ENCODE measurements around the gene DUSP28. TPM values are rescaled to one million over a fixed set of nuclear protein-coding genes. Genes with fewer than 3 reads are reported as not detected.

DUSP28 gene
- total RNA-seq, 1 experiment from 2014 or later: 2.3 TPM

DNA sequence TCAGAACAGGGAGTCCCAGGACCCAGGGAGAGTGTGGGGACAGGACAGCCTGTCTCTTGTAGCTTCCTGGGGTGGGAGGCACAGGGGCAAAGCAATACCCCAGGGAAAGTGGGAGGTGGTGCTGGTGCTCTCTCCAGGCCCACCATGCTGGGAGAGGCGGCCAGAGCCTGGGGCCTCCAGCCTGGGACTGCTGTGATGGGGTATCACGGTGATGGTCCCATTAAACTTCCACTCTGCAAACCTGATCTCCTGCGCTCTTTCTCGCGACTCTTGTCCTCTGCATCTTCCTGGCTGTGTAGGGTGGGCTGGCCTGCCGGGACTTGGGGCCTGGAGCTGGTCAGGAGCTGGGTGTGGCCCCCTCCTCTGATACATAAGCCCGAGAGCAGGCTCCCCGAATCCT is 18.3 kb downstream of the DUSP28 start (continued):
- TF ChIP-seq NFYB (CRISPR knock-in tag; conservative IDR thresholded peaks at IDR 0.05; ENCODE audit: low read depth) (no peak), SP1 (CRISPR knock-in tag; conservative IDR thresholded peaks at IDR 0.05) (no peak), IRF2 (CRISPR knock-in tag; IDR thresholded peaks at IDR 0.05; ENCODE audit: borderline replicate concordance, low read depth) (no peak), GRHL2 (CRISPR knock-in tag; IDR thresholded peaks at IDR 0.05; ENCODE audit: insufficient replicate concordance, severe bottlenecking) (no peak), MYBL2 (CRISPR knock-in tag; IDR thresholded peaks at IDR 0.05) (no peak), TCF7 (CRISPR knock-in tag; IDR thresholded peaks at IDR 0.05; ENCODE audit: low read depth) (no peak)
- TF ChIP-seq, protein P1, sequence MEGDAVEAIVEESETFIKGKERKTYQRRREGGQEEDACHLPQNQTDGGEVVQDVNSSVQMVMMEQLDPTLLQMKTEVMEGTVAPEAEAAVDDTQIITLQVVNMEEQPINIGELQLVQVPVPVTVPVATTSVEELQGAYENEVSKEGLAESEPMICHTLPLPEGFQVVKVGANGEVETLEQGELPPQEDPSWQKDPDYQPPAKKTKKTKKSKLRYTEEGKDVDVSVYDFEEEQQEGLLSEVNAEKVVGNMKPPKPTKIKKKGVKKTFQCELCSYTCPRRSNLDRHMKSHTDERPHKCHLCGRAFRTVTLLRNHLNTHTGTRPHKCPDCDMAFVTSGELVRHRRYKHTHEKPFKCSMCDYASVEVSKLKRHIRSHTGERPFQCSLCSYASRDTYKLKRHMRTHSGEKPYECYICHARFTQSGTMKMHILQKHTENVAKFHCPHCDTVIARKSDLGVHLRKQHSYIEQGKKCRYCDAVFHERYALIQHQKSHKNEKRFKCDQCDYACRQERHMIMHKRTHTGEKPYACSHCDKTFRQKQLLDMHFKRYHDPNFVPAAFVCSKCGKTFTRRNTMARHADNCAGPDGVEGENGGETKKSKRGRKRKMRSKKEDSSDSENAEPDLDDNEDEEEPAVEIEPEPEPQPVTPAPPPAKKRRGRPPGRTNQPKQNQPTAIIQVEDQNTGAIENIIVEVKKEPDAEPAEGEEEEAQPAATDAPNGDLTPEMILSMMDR (IDR thresholded peaks at IDR 0.05): no peak
- TF ChIP-seq, protein P2, sequence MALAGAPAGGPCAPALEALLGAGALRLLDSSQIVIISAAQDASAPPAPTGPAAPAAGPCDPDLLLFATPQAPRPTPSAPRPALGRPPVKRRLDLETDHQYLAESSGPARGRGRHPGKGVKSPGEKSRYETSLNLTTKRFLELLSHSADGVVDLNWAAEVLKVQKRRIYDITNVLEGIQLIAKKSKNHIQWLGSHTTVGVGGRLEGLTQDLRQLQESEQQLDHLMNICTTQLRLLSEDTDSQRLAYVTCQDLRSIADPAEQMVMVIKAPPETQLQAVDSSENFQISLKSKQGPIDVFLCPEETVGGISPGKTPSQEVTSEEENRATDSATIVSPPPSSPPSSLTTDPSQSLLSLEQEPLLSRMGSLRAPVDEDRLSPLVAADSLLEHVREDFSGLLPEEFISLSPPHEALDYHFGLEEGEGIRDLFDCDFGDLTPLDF (CRISPR knock-in tag; IDR thresholded peaks at IDR 0.05): no peak
- TF ChIP-seq, protein P3, sequence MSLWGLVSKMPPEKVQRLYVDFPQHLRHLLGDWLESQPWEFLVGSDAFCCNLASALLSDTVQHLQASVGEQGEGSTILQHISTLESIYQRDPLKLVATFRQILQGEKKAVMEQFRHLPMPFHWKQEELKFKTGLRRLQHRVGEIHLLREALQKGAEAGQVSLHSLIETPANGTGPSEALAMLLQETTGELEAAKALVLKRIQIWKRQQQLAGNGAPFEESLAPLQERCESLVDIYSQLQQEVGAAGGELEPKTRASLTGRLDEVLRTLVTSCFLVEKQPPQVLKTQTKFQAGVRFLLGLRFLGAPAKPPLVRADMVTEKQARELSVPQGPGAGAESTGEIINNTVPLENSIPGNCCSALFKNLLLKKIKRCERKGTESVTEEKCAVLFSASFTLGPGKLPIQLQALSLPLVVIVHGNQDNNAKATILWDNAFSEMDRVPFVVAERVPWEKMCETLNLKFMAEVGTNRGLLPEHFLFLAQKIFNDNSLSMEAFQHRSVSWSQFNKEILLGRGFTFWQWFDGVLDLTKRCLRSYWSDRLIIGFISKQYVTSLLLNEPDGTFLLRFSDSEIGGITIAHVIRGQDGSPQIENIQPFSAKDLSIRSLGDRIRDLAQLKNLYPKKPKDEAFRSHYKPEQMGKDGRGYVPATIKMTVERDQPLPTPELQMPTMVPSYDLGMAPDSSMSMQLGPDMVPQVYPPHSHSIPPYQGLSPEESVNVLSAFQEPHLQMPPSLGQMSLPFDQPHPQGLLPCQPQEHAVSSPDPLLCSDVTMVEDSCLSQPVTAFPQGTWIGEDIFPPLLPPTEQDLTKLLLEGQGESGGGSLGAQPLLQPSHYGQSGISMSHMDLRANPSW (CRISPR knock-in tag; conservative IDR thresholded peaks at IDR 0.05; ENCODE audit: low read depth): no peak
- TF ChIP-seq, protein P4, sequence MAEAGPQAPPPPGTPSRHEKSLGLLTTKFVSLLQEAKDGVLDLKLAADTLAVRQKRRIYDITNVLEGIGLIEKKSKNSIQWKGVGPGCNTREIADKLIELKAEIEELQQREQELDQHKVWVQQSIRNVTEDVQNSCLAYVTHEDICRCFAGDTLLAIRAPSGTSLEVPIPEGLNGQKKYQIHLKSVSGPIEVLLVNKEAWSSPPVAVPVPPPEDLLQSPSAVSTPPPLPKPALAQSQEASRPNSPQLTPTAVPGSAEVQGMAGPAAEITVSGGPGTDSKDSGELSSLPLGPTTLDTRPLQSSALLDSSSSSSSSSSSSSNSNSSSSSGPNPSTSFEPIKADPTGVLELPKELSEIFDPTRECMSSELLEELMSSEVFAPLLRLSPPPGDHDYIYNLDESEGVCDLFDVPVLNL (CRISPR knock-in tag; IDR thresholded peaks at IDR 0.05; ENCODE audit: borderline replicate concordance, low read depth): no peak
- TF ChIP-seq, protein P5, sequence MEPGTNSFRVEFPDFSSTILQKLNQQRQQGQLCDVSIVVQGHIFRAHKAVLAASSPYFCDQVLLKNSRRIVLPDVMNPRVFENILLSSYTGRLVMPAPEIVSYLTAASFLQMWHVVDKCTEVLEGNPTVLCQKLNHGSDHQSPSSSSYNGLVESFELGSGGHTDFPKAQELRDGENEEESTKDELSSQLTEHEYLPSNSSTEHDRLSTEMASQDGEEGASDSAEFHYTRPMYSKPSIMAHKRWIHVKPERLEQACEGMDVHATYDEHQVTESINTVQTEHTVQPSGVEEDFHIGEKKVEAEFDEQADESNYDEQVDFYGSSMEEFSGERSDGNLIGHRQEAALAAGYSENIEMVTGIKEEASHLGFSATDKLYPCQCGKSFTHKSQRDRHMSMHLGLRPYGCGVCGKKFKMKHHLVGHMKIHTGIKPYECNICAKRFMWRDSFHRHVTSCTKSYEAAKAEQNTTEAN (CRISPR knock-in tag; IDR thresholded peaks at IDR 0.05): no peak
- TF ChIP-seq, protein P6, sequence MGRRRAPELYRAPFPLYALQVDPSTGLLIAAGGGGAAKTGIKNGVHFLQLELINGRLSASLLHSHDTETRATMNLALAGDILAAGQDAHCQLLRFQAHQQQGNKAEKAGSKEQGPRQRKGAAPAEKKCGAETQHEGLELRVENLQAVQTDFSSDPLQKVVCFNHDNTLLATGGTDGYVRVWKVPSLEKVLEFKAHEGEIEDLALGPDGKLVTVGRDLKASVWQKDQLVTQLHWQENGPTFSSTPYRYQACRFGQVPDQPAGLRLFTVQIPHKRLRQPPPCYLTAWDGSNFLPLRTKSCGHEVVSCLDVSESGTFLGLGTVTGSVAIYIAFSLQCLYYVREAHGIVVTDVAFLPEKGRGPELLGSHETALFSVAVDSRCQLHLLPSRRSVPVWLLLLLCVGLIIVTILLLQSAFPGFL (CRISPR knock-in tag; IDR thresholded peaks at IDR 0.05; ENCODE audit: borderline replicate concordance): no peak

DNA sequence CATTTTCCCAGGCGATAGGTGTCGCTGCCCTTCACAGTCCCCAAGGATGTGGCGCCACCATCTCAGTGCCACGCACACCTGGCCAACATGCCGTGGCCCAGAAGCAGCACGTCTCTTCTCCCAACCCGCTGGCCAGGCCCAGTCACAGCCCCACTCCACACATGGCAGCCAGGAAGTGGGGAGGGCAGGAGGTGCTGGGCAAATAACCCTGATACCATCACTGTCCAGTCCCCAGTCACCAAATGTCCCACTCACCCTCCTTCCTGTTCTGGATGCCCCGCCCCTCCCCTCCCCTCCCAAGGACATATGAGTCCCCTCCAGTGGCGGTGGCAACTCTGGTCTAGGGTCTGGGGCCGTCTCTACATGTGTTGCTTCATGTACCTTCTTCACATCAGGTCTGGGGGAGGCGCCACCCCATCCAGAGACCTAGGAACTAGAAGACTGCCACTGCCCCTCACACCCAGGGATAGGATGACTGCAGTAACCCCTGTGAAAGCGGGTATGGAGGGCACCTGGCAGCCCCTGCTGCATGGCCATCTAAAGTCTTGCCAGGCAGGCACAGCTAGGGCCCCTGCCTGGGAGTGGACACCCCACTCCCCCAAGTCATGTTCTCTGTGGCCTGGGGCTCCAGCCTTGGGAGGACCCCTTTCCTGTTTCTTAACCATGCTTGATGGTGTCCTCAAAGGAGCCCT is 19.1 kb downstream of the DUSP28 start:
- no peaks in the 10 kb centered on the region; the same call in 1 of the 2 replicates for H3K36me3 Mint-ChIP-seq

More for the DNA sequence above, 19.1 kb downstream of the DUSP28 start:
- ChIA-PET POLR2A (no interaction called here), CTCF (interaction anchor here (0.8 to 1.9 kb wide), 15 partner anchors 8 to 404 kb away, joined by 3 to 27 read pairs (median 5); partner anchors contain the start of genes ANKMY1, DUSP28 and RNPEPL1)
- no peak for TF ChIP-seq NR1H2 (CRISPR knock-in tag; IDR thresholded peaks at IDR 0.05)
- TF ChIP-seq, protein P7, sequence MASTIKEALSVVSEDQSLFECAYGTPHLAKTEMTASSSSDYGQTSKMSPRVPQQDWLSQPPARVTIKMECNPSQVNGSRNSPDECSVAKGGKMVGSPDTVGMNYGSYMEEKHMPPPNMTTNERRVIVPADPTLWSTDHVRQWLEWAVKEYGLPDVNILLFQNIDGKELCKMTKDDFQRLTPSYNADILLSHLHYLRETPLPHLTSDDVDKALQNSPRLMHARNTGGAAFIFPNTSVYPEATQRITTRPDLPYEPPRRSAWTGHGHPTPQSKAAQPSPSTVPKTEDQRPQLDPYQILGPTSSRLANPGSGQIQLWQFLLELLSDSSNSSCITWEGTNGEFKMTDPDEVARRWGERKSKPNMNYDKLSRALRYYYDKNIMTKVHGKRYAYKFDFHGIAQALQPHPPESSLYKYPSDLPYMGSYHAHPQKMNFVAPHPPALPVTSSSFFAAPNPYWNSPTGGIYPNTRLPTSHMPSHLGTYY (CRISPR knock-in tag; IDR thresholded peaks at IDR 0.05): no peak
- TF ChIP-seq, protein P8, sequence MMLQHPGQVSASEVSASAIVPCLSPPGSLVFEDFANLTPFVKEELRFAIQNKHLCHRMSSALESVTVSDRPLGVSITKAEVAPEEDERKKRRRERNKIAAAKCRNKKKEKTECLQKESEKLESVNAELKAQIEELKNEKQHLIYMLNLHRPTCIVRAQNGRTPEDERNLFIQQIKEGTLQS (CRISPR knock-in tag; conservative IDR thresholded peaks at IDR 0.05): no peak
- TF ChIP-seq TEAD1 (CRISPR knock-in tag; IDR thresholded peaks at IDR 0.05): no peak
- no peak for TF ChIP-seq RORB (CRISPR knock-in tag; IDR thresholded peaks at IDR 0.05)
- TF ChIP-seq, protein P9, sequence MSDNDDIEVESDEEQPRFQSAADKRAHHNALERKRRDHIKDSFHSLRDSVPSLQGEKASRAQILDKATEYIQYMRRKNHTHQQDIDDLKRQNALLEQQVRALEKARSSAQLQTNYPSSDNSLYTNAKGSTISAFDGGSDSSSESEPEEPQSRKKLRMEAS (CRISPR knock-in tag; IDR thresholded peaks at IDR 0.05): 0 out of 2 replicates have a peak, but pooled peaks have one; percentile 9
- no peaks in the 10 kb centered on the region for H3K27me3 Mint-ChIP-seq (ENCODE audit: low read depth)
- ATAC-seq: no peak
- no peak overlapping the region for H3K4me3 Mint-ChIP-seq
- no peaks in the 10 kb centered on the region for H3K9me3 Mint-ChIP-seq
- no peak overlapping the region for H3K27ac Mint-ChIP-seq
- peaks cover 13% of the 10 kb centered on the region for H3K4me1 Mint-ChIP-seq
- DNase-seq (ENCODE audit: low spot score): no peak

All from WTC11 (cell line).